Activated T-helper 1 cell treated with anti-CD3 and anti-CD28 coated beads, Interleukin-12 subunit alpha, Interleukin-12 subunit beta, Interleukin-2, Interleukin-4 antibody, amounts not matched to agents 30 ng/mL and 10 ng/mL and 1 ng/mL, durations not matched to agents 14 hours and 24 hours and 36 hours (primary cell): ENCODE measurements around the gene RTKN2. TPM values are rescaled to one million over a fixed set of nuclear protein-coding genes. Genes with fewer than 3 reads are reported as not detected.

ENCODE experiments used
- DNase-seq: peaks from one replicate; pipeline ENCODE4 v3.0.0; 2021; ENCODE audit warnings: low spot score
- H3K27ac Mint-ChIP-seq: one replicate; pipeline ENCODE4 v1.8.0; 2021; ENCODE audit warnings: mild to moderate bottlenecking, mixed read lengths
- H3K27me3 Mint-ChIP-seq: one replicate; pipeline ENCODE4 v1.8.0; 2022; ENCODE audit warnings: mild to moderate bottlenecking, moderate library complexity, mixed read lengths; ENCODE audit not compliant: insufficient read depth
- H3K36me3 Mint-ChIP-seq: one replicate; pipeline ENCODE4 v1.8.0; 2021; ENCODE audit warnings: low read depth, mixed read lengths
- H3K4me1 Mint-ChIP-seq: one replicate; pipeline ENCODE4 v1.8.0; 2021; ENCODE audit warnings: low read depth, mixed read lengths
- H3K4me3 Mint-ChIP-seq: one replicate; pipeline ENCODE4 v1.8.0; 2021; ENCODE audit warnings: mild to moderate bottlenecking, moderate library complexity, mixed read lengths
- H3K9me3 Mint-ChIP-seq: one replicate; pipeline ENCODE4 v1.8.0; 2021; ENCODE audit warnings: mixed read lengths
- intact Hi-C: fragments of 100-400 bp; cut with micrococcal nuclease; formaldehyde crosslinking; loops from one replicate; pipeline ENCODE4 v1.15.1; 2024
- total RNA-seq: library from RNA; stranded (reverse); gene quantifications from 2 replicates; pipeline ENCODE4 v1.2.3, GENCODE V29; 2022

RTKN2 gene
- total RNA-seq, 1 donor from 2014 or later, result 3.0 TPM

DNA sequence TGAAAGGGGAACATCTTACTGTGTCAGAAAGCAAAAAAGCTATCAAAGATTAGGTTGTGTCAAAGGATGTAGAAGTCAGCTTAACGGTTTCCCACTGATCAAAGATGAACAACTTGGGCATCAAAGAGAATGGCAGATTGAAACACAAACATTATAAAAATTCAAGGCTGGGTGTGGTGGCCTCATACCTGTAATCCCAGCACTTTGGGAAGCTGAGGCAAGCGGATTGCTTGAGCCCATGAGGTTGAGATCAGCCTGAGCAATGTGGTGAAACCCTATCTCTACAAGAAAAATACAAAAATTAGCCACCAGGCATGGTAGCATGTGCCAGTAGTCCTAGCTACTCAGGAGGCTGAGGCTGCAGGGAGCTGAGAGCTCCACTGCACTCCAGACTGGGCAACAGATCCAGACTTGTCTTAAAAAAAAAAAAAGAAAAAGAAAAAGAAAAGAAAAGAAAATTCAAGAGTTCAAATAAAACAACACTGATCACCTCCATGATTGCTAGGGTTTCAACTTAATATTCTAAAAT, 34.5 kb downstream of the RTKN2 start:
- Mint-ChIP-seq H3K27ac (peak overlapping the region; percentile 86), H3K27me3 (no peaks in the 10 kb centered on the region), H3K4me1 (peaks cover 15% of the 10 kb centered on the region), H3K9me3 (no peaks in the 10 kb centered on the region), H3K36me3 (peaks cover 12% of the 10 kb centered on the region), H3K4me3 (peak overlapping the region; percentile 67)
- intact Hi-C loops, result no loop called here
- no peak for DNase-seq

DNA sequence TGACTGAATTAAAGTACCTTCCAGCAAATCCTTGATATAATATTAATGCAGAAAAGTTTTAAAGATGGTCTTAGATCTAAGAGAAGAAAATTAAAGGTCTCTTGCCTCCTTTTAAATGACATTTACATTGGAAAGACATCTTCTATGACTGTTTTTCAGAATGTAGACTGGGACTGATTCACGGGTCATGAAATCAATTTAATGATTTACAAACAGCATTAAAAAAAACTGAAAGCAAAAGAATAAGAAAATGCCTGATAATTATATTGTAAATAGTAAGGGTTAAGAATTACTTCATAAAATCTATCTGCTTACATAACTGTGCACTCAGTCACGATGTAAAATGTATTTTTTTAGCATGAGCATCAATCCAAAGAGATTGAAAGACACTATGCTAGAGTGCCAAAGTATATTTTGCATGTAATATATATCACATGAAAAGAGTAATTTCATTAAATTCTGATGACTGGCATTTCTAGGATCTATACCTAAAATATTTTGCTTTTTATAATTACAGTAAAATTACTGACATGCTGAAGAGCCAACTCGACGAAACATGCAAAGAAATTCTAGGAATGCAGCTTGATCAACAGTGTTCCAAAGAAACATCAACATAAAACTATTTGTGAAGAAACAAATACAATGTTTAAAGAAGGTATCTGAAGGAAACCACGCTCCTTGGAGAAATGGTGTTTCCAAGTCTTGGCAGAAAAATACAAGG, 35.1 kb downstream of the RTKN2 start:
- Mint-ChIP-seq H3K27ac (peak overlapping the region; percentile 67), H3K9me3 (no peaks in the 10 kb centered on the region)
- intact Hi-C loops, result no loop called here

DNA sequence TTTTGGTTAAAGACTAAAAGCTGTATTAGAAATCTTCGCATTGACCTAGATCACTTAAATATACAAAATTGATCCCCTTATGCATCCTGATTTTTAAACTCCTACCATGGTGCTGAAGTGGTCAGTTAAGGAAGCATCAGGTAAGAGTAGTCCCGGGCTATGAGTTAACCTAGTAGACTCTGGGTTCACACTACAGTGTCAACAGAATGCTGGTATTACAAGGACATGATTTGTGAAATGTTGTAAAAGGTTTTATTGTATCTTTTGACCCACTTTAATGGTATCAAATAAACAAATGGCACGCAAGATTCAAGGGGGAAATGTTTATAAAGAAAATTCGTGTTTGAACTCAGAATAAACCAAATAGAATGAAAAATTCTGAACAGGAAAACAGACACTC, 36.8 kb downstream of the RTKN2 start:
- H3K4me3 Mint-ChIP-seq, result no peak overlapping the region
- H3K27me3 Mint-ChIP-seq, result no peaks in the 10 kb centered on the region
- peaks cover 15% of the 10 kb centered on the region for H3K4me1 Mint-ChIP-seq
- no peaks in the 10 kb centered on the region for H3K9me3 Mint-ChIP-seq
- intact Hi-C loops, result no loop called here
- no peak for DNase-seq
- peak overlapping the region; percentile 24 for H3K27ac Mint-ChIP-seq
- peaks cover 10% of the 10 kb centered on the region for H3K36me3 Mint-ChIP-seq

More for the DNA sequence above, 35.1 kb downstream of the RTKN2 start:
- no peak for DNase-seq
- Mint-ChIP-seq H3K36me3 (peaks cover 12% of the 10 kb centered on the region), H3K4me3 (peak overlapping the region; percentile 67), H3K27me3 (no peaks in the 10 kb centered on the region), H3K4me1 (peaks cover 15% of the 10 kb centered on the region)

DNA sequence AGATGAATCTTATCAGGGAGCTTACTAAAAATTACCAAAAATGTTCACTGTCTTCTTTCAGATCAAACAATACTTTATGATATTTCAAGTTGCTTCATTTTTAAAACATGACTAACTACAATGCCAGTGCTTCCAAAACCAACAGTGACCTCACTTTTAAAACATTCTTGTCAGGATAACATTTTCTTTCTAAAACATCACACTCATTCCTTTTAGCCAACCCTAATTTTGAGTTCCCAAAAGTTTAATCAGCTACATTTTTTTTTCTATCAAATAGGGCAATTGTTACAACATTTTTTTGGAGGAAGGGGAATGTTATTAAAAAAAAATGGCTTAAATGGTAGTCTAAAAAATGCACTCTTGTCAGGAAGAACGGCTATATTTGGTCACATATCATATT, 37.3 kb downstream of the RTKN2 start:
- no peak for DNase-seq
- intact Hi-C loops, result no loop called here
- Mint-ChIP-seq H3K4me3 (no peak overlapping the region), H3K36me3 (peaks cover 9% of the 10 kb centered on the region), H3K9me3 (no peaks in the 10 kb centered on the region), H3K4me1 (peaks cover 15% of the 10 kb centered on the region), H3K27ac (no peak overlapping the region), H3K27me3 (no peaks in the 10 kb centered on the region)

DNA sequence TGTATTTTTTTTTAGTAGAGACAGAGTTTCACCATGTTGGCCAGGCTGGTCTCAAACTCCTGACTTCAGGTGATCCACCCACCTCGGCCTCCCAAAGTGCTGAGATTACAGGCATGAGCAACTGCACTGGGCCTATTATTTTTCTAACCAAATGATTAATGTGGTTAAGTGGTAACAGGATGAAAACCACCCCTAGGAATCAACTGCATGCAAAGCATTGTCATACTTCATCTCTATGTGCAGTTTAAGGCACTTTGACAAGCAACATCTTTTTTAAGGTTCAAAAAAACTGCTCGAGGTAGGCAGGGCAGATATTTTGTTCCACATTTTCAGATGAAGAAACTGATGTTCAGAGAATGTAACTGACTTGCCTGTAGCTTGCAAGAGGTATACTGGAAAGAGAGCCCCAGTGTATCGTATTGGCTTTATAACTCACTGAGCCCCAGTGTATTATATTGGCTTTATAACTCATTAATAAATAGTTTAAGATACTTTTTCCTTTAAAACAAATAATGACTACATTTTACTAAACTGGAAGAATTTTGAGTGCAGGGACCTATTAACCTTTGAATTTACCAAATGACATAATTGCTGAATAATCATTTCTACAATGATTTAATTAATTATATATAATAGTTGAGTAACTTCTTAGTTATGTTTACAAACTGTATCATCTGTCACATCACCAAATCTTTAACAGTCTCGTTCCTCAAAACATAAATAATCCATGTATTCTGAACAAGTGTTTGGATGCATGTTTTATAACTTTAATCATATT, 38.1 kb downstream of the RTKN2 start:
- H3K27me3 Mint-ChIP-seq, result no peaks in the 10 kb centered on the region
- peaks cover 15% of the 10 kb centered on the region for H3K4me1 Mint-ChIP-seq
- H3K36me3 Mint-ChIP-seq, result peaks cover 9% of the 10 kb centered on the region
- intact Hi-C loops, result no loop called here
- no peaks in the 10 kb centered on the region for H3K9me3 Mint-ChIP-seq
- H3K27ac Mint-ChIP-seq, result no peak overlapping the region
- H3K4me3 Mint-ChIP-seq, result no peak overlapping the region
- no peak for DNase-seq

DNA sequence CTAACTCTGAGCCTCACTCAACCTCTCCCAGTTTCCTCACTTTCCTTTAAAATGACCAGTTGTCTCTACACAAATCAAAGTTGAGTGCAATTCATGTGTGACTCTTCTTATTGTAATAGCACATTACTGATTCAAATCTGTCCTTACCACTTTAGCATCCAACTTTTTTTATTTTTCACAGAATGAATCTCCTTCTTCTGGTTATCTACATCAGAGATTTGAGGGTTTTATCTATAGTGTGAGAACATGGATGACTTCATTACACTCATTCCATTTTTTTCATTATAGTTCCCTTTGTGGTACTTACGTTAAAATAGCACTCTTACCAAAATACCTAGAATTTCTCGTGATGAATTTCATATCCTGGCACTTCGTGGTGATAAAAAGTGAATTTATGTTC, 43.3 kb downstream of the RTKN2 start:
- Mint-ChIP-seq H3K4me3 (no peak overlapping the region), H3K27ac (peak overlapping the region; percentile 55)

DNA sequence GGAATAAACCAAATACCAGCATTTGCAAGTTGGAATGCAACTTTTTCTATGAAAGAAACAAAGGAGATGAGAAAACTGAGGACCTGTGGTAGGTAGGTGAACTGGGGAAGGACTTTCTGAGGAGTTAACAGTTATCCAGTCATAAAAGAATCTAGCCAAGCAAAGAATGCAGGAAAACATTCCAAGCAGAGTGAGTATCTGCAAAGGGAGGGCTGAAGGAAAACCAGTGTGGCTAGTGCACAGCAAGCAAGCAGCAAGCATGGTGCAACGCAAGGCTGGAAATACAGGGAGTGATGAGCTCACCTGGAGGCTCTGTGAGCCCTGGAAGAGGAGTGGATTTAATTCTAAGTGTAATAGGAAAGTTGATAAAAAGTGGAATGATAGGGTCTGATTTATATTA, 44.0 kb downstream of the RTKN2 start:
- Mint-ChIP-seq H3K27me3 (no peaks in the 10 kb centered on the region), H3K4me1 (peaks cover 5% of the 10 kb centered on the region), H3K27ac (no peak overlapping the region), H3K4me3 (no peak overlapping the region), H3K36me3 (peaks cover 10% of the 10 kb centered on the region), H3K9me3 (peaks cover 4% of the 10 kb centered on the region)
- intact Hi-C loops, result loop anchor here (1.0 to 2.0 kb wide), 3 partner anchors 26 to 42 kb away; no protein-coding TSS in a partner anchor
- no peak for DNase-seq

More for the DNA sequence above, 43.3 kb downstream of the RTKN2 start:
- Mint-ChIP-seq H3K9me3 (peaks cover 4% of the 10 kb centered on the region), H3K4me1 (peaks cover 5% of the 10 kb centered on the region), H3K36me3 (peaks cover 10% of the 10 kb centered on the region), H3K27me3 (no peaks in the 10 kb centered on the region)
- DNase-seq, result no peak
- intact Hi-C loops, result loop anchor here (1.0 to 2.0 kb wide), 3 partner anchors 27 to 43 kb away; no protein-coding TSS in a partner anchor

DNA sequence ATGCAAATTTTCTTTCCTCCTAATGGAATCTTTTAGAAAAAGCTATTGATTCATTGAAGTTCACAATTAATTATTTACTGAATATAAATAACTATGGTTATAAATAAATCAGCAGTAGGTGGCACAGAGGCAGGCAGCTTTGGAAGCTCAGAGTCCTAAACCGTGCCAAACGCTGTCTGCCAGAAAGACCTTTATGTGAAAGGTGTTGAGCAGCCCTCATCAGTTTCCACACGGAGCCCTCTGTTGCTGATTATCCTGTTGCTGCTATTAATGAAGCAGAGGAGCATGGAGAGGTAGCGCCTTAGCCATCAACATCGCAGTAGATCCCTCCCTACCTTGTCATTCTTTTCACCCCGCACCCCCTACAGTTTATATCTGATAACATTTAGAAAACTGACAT, 51.0 kb downstream of the RTKN2 start:
- H3K27me3 Mint-ChIP-seq, result no peaks in the 10 kb centered on the region
- no peak overlapping the region for H3K27ac Mint-ChIP-seq
- intact Hi-C loops, result no loop called here
- H3K4me1 Mint-ChIP-seq, result peaks cover 4% of the 10 kb centered on the region
- no peaks in the 10 kb centered on the region for H3K9me3 Mint-ChIP-seq
- no peak overlapping the region for H3K4me3 Mint-ChIP-seq
- DNase-seq, result no peak
- H3K36me3 Mint-ChIP-seq, result peaks cover 4% of the 10 kb centered on the region

DNA sequence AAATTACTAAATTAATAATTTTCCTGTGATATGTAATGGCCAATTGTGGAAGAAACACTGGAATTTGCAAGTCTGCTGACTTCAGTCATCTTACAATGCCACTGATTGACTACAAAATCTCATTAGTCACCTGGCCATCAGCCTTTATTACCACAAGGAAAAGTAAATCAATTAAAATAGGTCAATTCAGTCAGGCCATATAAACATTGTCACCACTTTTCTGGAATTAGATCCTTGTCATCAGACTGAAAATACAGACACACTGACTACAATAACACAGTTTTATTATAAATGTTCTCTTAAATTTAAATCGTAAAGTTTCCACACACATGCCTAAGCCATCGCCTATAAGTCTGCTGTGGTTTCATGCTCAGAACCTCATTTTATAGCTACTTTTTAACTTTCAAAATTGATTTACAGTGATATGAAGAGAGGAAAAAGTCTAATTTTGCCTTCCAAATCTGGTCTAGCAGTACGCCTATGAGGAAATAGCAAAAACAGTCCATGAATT, 54.2 kb downstream of the RTKN2 start:
- H3K36me3 Mint-ChIP-seq, result peaks cover 5% of the 10 kb centered on the region
- H3K9me3 Mint-ChIP-seq, result no peaks in the 10 kb centered on the region
- intact Hi-C loops, result loop anchor here (2.0 kb wide), 1 partner anchor 14 kb away; no protein-coding TSS in a partner anchor
- no peaks in the 10 kb centered on the region for H3K27me3 Mint-ChIP-seq
- DNase-seq, result no peak
- no peak overlapping the region for H3K27ac Mint-ChIP-seq
- peaks cover 4% of the 10 kb centered on the region for H3K4me1 Mint-ChIP-seq
- no peak overlapping the region for H3K4me3 Mint-ChIP-seq

DNA sequence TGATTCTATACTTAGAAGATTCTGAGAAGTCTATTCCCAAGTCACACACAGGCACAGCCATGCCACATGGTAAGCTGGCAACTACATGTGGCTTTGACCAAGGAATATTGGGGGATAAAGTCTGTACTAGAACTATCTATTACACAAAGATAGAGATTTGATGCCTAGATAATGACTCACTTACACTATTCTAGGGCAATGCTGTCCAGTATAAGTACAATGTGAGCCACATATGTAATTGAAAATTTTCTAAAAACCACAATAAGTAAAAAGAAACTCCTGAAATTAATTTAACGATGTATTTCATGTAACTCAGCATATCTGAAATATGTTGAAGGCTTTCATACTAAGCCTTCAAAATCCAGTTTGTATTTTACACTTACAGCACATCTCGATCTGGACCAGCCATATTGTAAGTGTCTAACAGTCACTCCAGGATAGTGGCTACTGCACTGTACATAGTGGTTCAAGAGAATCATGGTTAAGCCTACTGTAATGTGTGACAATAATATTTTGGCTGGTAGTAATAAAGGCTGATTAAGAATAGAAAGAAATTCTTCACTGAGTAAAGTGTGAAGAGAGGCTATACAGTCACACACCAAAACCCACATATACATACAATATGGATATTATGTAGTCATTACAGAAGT, 62.8 kb downstream of the RTKN2 start:
- DNase-seq, result no peak

DNA sequence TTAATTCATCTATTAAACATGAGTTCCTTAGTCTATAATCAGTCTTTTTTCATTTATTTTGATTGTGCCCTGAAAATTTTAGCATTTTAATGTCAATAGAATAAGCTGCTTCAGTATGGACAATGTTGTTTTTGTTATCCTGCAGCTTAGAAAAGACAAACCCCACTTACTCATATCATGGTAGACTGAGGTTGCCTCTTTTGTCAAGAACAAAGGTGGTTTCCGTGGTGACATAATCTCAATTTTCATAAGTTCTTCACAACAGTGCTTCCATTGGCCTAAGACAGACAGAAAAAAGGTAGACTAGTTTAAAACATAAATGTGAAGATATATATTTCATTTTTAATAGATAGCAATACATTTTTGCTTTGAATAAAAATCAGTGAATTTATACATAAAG, 69.1 kb downstream of the RTKN2 start:
- DNase-seq, result no peak
- peaks cover 6% of the 10 kb centered on the region for H3K9me3 Mint-ChIP-seq
- intact Hi-C loops, result loop anchor here (1.0 to 2.0 kb wide), 4 partner anchors 13 to 46 kb away; no protein-coding TSS in a partner anchor
- no peak overlapping the region for H3K4me3 Mint-ChIP-seq
- H3K27ac Mint-ChIP-seq, result peak overlapping the region; percentile 32
- H3K27me3 Mint-ChIP-seq, result no peaks in the 10 kb centered on the region
- H3K4me1 Mint-ChIP-seq, result peaks cover 39% of the 10 kb centered on the region
- H3K36me3 Mint-ChIP-seq, result peaks cover 19% of the 10 kb centered on the region

More for the DNA sequence above, 62.8 kb downstream of the RTKN2 start:
- Mint-ChIP-seq H3K4me1 (peaks cover 13% of the 10 kb centered on the region), H3K27ac (no peak overlapping the region), H3K27me3 (no peaks in the 10 kb centered on the region), H3K4me3 (no peak overlapping the region), H3K36me3 (peaks cover 19% of the 10 kb centered on the region), H3K9me3 (peaks cover 6% of the 10 kb centered on the region)
- intact Hi-C loops, result no loop called here

DNA sequence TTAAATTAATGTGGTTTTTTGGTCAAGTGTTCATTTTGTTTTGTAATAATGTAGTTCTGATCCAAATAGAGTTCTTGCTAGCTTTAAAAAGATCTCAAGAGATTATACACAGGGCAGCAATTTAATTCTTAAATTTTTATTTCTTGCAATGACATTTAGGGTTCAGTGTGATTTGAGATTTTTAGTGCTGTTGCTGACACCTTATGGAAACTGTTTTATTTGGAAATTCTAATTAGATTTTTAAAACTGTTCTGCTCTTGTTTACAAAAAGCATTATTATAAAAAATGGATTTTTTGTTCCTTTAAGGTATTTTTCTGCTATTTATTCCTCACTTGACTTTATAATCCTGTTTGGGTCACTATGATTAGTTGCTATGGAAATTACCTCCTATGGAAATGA, 72.1 kb downstream of the RTKN2 start:
- Mint-ChIP-seq H3K36me3 (peaks cover 10% of the 10 kb centered on the region), H3K27ac (no peak overlapping the region), H3K9me3 (no peaks in the 10 kb centered on the region), H3K4me3 (no peak overlapping the region), H3K4me1 (peaks cover 36% of the 10 kb centered on the region), H3K27me3 (no peaks in the 10 kb centered on the region)
- DNase-seq, result no peak
- intact Hi-C loops, result no loop called here
